ENCODE measurements around the gene SINHCAF.

GRCh38 chr12:31325524-31325875, 450 bp downstream of the SINHCAF start:
- TF ChIP-seq, protein P1, sequence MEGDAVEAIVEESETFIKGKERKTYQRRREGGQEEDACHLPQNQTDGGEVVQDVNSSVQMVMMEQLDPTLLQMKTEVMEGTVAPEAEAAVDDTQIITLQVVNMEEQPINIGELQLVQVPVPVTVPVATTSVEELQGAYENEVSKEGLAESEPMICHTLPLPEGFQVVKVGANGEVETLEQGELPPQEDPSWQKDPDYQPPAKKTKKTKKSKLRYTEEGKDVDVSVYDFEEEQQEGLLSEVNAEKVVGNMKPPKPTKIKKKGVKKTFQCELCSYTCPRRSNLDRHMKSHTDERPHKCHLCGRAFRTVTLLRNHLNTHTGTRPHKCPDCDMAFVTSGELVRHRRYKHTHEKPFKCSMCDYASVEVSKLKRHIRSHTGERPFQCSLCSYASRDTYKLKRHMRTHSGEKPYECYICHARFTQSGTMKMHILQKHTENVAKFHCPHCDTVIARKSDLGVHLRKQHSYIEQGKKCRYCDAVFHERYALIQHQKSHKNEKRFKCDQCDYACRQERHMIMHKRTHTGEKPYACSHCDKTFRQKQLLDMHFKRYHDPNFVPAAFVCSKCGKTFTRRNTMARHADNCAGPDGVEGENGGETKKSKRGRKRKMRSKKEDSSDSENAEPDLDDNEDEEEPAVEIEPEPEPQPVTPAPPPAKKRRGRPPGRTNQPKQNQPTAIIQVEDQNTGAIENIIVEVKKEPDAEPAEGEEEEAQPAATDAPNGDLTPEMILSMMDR (IDR thresholded peaks at IDR 0.05 in 4 of 5, conservative IDR thresholded peaks at IDR 0.05 in 1 of 5): no peak
- TF ChIP-seq POLR2A (IDR thresholded peaks at IDR 0.05): no peak

Data from gastrocnemius medialis (tissue), 4 donors.